ENCODE results near the gene KCNS1. TPM values are rescaled to one million over a fixed set of nuclear protein-coding genes. Genes with fewer than 3 reads are reported as not detected.

The KCNS1 gene
- total RNA-seq, 1 donor from 2014 or later, result not detected

DNA sequence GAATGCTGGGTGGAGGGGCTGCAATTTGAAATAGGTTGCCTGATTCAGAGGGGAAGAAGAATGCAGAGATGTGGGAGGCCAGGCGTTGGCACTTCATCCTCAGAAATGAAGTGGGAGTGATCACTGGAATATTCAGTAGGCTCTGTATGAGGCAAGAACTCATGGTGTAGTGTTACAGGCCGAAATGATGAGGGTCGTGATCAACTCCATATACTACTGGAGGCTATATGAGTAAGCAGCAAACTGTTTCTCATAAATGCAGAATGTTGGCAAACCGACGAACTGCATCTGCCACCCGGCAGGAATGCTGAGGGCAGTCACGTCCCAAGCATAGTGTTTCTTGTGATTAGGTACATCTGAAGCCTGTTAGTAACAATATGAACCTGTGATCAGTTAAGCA, 12.7 kb downstream of the KCNS1 start:
- Mint-ChIP-seq H3K9me3 (peaks cover 3% of the 10 kb centered on the region), H3K4me1 (peaks cover 23% of the 10 kb centered on the region), H3K36me3 (ENCODE audit: low read depth) (peaks cover 50% of the 10 kb centered on the region), H3K27ac (no peak overlapping the region), H3K27me3 (no peaks in the 10 kb centered on the region), H3K4me3 (no peak overlapping the region)
- CTCF ChIA-PET, result no interaction called here
- DNase-seq, result no peak
- no peak for ATAC-seq (ENCODE audit: low read depth)
- TF ChIP-seq CTCF (IDR thresholded peaks at IDR 0.05), result no peak
- intact Hi-C loops (cut with micrococcal nuclease), result no loop called here
- POLR2A ChIA-PET, result no interaction called here

DNA sequence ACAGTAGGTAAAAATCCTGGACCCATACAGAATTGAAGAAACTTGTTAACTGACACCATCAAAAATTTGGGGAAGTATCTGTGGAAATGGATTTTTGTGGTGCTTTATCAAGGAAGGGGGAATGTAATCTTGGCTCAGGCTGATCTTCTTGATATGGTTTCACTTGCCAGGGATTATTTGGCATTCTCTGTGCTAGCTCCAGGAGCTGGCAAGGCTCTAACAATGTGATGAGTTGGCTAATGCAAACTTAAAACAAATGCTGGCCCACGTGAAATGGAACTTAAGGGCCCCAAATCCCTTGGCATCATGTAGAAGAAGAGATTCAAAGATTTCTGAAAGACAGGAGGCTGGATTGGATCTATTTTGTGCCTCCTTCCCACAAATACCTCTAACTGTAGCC, 13.1 kb downstream of the KCNS1 start:
- CTCF ChIA-PET, result interaction anchor here (1.5 kb wide), 2 partner anchors 9 to 44 kb away, joined by 4 to 5 read pairs; no protein-coding TSS in a partner anchor
- H3K27ac Mint-ChIP-seq, result no peak overlapping the region
- H3K4me1 Mint-ChIP-seq, result peaks cover 23% of the 10 kb centered on the region
- no peak overlapping the region for H3K4me3 Mint-ChIP-seq
- H3K36me3 Mint-ChIP-seq (ENCODE audit: low read depth), result peaks cover 54% of the 10 kb centered on the region
- intact Hi-C loops (cut with micrococcal nuclease), result loop anchor here (2.0 kb wide), 1 partner anchor 17 kb away; no protein-coding TSS in a partner anchor
- ATAC-seq (ENCODE audit: low read depth), result no peak
- H3K27me3 Mint-ChIP-seq, result no peaks in the 10 kb centered on the region
- TF ChIP-seq CTCF (IDR thresholded peaks at IDR 0.05), result no peak
- POLR2A ChIA-PET, result no interaction called here
- H3K9me3 Mint-ChIP-seq, result peaks cover 5% of the 10 kb centered on the region
- no peak for DNase-seq

- no peak overlapping the region for H3K27ac Mint-ChIP-seq
- DNase-seq (no peak), ATAC-seq (ENCODE audit: low read depth) (peak; percentile 21)
- ChIA-PET CTCF (interaction anchor here (1.5 kb wide), 2 partner anchors 9 to 43 kb away, joined by 4 to 5 read pairs; no protein-coding TSS in a partner anchor), POLR2A (no interaction called here)
- H3K4me1 Mint-ChIP-seq, result peaks cover 23% of the 10 kb centered on the region
- peaks cover 60% of the 10 kb centered on the region for H3K36me3 Mint-ChIP-seq (ENCODE audit: low read depth)
- H3K27me3 Mint-ChIP-seq, result no peaks in the 10 kb centered on the region
- H3K9me3 Mint-ChIP-seq, result peaks cover 9% of the 10 kb centered on the region
- intact Hi-C loops (cut with micrococcal nuclease), result loop anchor here (2.0 kb wide), 1 partner anchor 16 kb away; no protein-coding TSS in a partner anchor
- H3K4me3 Mint-ChIP-seq, result no peak overlapping the region
- TF ChIP-seq CTCF (IDR thresholded peaks at IDR 0.05), result no peak
These were observed 13.7 kb downstream of the KCNS1 start for GRCh38 chr20:45087097-45087790.

GRCh38 chr20:45085867-45086266, 15.1 kb downstream of the KCNS1 start:
- intact Hi-C loops (cut with micrococcal nuclease), result loop anchor here (2.0 kb wide), 1 partner anchor 15 kb away; no protein-coding TSS in a partner anchor
- H3K4me3 Mint-ChIP-seq, result no peak overlapping the region
- ChIA-PET CTCF (interaction anchor here (0.7 kb wide), 1 partner anchor 42 kb away, joined by 3 read pairs; no protein-coding TSS in a partner anchor), POLR2A (no interaction called here)
- DNase-seq, result no peak
- no peaks in the 10 kb centered on the region for H3K27me3 Mint-ChIP-seq
- H3K9me3 Mint-ChIP-seq, result peaks cover 13% of the 10 kb centered on the region
- ATAC-seq (ENCODE audit: low read depth), result peak; percentile 14
- no peak for TF ChIP-seq CTCF (IDR thresholded peaks at IDR 0.05)
- peaks cover 70% of the 10 kb centered on the region for H3K36me3 Mint-ChIP-seq (ENCODE audit: low read depth)
- no peak overlapping the region for H3K27ac Mint-ChIP-seq
- peaks cover 23% of the 10 kb centered on the region for H3K4me1 Mint-ChIP-seq

DNA sequence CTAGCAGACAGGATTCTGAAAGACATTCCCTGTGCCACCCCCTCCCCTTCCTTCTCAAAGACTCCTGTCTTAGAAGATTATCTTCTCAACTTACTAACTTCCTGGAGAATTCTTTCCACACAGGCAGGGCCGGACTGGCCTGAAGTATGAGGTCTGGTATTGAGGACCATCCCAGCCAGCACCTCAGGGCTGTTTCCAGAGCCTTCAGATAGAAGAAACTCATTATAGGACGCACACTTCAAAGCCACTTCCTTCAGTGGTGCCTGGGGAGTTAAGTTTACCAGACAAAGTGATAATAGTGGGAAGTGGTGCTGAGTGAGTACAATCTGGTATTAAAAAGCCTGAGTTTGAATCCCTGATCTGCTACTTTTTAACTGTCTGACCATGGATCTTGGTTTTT, 15.6 kb downstream of the KCNS1 start:
- TF ChIP-seq CTCF (IDR thresholded peaks at IDR 0.05), result no peak
- CTCF ChIA-PET, result no interaction called here
- DNase-seq (no peak), ATAC-seq (ENCODE audit: low read depth) (no peak)
- peak overlapping the region; percentile 67 for H3K27ac Mint-ChIP-seq
- POLR2A ChIA-PET, result no interaction called here
- intact Hi-C loops (cut with micrococcal nuclease), result no loop called here
- peaks cover 13% of the 10 kb centered on the region for H3K9me3 Mint-ChIP-seq
- H3K36me3 Mint-ChIP-seq (ENCODE audit: low read depth), result peaks cover 75% of the 10 kb centered on the region
- no peaks in the 10 kb centered on the region for H3K27me3 Mint-ChIP-seq
- no peak overlapping the region for H3K4me3 Mint-ChIP-seq
- H3K4me1 Mint-ChIP-seq, result peaks cover 23% of the 10 kb centered on the region

Measured in activated B cell treated with CpG ODN at 0.5 μM for 24 hours (primary cell).